ENCODE results near the gene SPPL2B.

GRCh38 chr19:2398735-2399305, 70.3 kb downstream of the SPPL2B start:
- no peak for TF ChIP-seq CTCF (IDR thresholded peaks at IDR 0.05)
- TF ChIP-seq POLR2A (IDR thresholded peaks at IDR 0.05) = no peak

Data from uterus (tissue), 2 donors.